Omental fat pad (tissue), 4 donors: ENCODE measurements around the gene ALK. TPM values are rescaled to one million over a fixed set of nuclear protein-coding genes. Genes with fewer than 3 reads are reported as not detected.

Experiments
- ATAC-seq: fragments of 150-250 bp; one replicate; pipeline ENCODE4 v1.9.1; 2016; ENCODE audit warnings: mild to moderate bottlenecking, moderate library complexity; ENCODE audit not compliant: low FRiP score
- DNase-seq: peaks from one replicate; pipeline ENCODE4 v3.0.0-alpha.2; 2019; ENCODE audit warnings: low spot score
- total RNA-seq, 4 donors: library from RNA; depleted of rRNA; stranded (reverse); fragments of >200 nt; gene quantifications; one replicate each; pipeline ENCODE4 v1.1.0, GENCODE V29; 2016
- TF ChIP-seq, protein P1 (sequence below), 3 donors: fragments of 450-650 bp; IDR thresholded peaks; one replicate each; pipeline ENCODE4 v1.5.1; 2016 to 2017; ENCODE audit warnings: antibody characterized with exemption in 3 of 3, mild to moderate bottlenecking in 3 of 3, moderate library complexity in 2 of 3

Gene ALK
- total RNA-seq, 4 donors from 2014 or later = 0.12 to 2.2 (median 0.44) TPM; not detected in 1

DNA sequence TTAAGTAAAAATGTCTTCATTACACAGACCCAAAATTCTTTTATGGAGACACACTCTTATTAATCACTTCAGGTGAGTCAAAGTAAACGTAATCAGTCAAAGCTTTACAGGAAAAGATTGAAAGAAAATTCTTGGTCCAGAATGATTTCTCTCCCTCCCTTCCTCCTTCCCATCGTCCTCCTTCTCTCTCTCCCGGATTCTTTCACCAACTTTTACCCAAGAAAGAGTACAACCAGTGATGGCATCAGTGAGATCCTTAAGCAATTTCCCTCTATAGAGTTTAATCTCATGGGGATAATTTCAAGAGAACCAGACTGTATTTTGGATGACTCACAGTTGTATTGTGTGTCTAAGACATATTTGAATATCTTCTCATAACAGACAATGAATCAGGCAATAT is 258.1 kb downstream of the ALK start:
- no peak for DNase-seq
- TF ChIP-seq, protein P1, sequence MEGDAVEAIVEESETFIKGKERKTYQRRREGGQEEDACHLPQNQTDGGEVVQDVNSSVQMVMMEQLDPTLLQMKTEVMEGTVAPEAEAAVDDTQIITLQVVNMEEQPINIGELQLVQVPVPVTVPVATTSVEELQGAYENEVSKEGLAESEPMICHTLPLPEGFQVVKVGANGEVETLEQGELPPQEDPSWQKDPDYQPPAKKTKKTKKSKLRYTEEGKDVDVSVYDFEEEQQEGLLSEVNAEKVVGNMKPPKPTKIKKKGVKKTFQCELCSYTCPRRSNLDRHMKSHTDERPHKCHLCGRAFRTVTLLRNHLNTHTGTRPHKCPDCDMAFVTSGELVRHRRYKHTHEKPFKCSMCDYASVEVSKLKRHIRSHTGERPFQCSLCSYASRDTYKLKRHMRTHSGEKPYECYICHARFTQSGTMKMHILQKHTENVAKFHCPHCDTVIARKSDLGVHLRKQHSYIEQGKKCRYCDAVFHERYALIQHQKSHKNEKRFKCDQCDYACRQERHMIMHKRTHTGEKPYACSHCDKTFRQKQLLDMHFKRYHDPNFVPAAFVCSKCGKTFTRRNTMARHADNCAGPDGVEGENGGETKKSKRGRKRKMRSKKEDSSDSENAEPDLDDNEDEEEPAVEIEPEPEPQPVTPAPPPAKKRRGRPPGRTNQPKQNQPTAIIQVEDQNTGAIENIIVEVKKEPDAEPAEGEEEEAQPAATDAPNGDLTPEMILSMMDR (IDR thresholded peaks at IDR 0.05) = no peak
- no peak for ATAC-seq

DNA sequence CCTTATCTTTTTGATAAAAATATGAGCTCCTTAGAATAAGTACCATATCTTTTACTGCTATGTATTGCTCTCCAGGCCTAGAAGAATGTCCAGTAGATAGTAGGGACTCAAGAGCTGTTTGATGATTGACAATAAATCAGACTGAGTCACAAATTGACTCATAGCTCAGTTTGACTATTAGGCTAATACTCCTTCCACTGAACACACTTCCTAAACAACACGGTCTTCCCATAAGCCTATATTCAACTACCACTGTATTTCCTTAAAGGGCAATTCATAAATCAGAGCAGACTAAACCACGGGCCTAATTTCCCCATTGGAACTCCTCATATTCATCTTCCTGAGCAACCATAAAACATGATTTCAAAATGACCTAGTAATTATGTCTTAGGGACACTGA is 258.5 kb downstream of the ALK start:
- ATAC-seq = no peak
- TF ChIP-seq, protein P1 (IDR thresholded peaks at IDR 0.05) = no peak

DNA sequence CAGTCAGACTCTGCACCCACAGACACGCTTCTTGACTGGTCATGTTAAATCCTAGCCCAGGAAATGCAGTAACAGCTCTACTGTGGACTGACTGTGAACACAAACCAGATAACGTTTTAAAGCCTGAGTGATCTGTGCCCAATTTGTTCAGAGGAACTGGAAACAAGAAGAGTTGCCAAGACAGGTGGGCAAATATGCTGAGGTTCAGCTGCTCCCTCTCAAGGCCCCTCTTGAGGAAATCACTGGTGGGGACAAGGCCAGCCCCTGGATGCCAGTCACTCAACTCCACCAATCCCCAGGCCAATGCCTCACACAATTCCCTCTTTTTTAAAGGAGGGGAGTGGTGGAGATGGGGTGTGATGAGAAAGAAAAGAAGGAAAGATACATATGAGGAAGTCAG is 261.2 kb downstream of the ALK start:
- no peak for DNase-seq
- no peak for ATAC-seq
- TF ChIP-seq, protein P1 (IDR thresholded peaks at IDR 0.05) = no peak

More for the DNA sequence above, 258.5 kb downstream of the ALK start:
- DNase-seq = no peak

DNA sequence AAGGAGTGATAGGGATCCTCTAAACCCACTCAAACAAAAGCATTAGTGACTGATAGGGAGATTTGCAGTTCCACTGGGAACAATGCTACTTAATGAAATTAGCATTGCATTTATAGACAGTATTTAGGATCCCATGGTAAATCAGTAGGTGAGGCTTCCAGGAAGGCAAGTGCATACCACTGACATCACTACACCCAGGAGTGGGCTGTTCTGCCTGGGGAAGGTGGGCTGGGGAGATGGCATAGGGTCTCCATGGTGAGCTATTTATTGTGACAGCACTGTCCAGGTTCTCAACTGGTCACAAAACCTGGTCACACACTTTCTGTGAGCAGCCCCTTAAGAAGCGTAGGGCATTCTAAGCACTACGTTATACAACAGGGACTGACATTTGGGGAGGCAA is 262.2 kb downstream of the ALK start:
- ATAC-seq (no peak), DNase-seq (no peak)
- TF ChIP-seq, protein P1 (IDR thresholded peaks at IDR 0.05) = no peak

DNA sequence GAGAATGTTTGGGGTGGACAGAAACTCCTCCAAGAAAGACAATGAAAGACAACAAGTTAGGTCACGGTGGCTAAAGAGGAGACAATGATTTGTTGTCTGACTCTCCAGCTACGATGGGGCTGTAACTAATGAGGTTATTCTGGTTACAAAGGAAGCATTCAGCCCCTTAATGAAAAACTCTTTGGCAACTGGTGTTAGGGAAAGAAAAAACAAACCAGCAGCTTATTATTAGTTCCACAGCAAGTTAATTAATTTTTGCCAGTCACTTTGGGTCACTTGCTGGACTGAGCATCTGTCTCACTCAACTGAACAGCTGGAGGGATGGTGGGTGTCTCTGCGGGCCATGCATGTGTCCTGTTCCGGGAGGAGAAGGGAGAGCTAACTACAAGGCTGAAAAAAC is 263.7 kb downstream of the ALK start:
- DNase-seq (no peak), ATAC-seq (no peak)
- TF ChIP-seq, protein P1 (IDR thresholded peaks at IDR 0.05) = no peak

DNA sequence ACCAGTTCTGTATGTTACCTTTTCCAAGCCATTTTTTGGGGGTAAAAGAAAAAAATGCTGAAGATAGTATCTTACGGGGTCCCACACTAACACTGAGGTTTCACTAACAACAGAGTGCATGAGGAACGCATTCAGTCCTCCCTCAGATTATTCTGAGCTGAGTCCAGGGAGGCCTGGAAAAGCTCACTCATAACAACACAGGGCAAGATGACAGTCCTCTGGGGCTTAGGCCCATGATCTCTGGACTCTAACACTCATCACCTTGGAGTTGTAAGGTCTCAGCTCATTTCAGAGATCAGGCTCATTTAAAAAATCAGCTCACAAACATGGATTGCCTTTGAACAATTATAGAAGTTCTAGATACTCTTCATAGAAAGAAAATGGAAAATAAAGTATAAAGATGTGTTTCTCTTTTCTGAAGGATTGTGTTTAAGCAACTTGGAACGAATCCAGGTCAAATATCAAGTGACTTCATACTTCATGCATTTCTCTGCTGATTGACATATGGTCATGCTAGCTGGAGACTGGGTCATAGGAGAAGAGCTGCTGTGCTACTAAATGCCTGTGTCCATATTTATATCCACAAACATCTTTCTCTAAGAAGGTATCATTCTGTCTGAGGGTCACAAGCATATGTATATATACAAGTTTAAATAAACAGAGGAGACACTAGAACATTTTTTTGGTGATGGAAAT is 265.8 kb downstream of the ALK start:
- TF ChIP-seq, protein P1 (IDR thresholded peaks at IDR 0.05) = no peak
- no peak for ATAC-seq
- no peak for DNase-seq

DNA sequence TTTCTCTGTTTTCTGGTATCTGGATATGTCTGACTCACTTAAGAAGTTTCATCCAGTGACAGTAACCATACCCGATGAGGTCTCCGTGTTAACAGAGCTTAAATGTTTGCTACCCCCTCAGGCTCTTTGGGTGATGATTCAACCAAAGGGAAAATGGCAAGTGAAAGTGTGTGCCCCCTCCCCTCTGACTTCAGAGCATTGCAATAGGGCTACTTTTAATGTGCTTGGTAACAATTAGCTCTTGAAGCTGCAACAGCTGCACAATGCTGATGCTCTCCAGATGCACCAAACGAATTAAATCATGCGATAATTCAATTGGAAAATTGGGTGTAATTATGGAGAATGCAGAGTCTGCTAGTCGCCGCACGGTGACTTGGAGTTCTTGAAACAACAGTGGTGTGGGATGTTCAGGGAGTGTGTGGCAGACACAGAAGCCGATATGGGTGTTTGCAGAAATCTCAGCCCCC is 270.7 kb downstream of the ALK start:
- ATAC-seq (no peak), DNase-seq (no peak)
- TF ChIP-seq, protein P1 (IDR thresholded peaks at IDR 0.05) = no peak
